Endothelial cell (in vitro differentiated cells): ENCODE results near the gene SPART. TPM values are rescaled to one million over a fixed set of nuclear protein-coding genes. Genes with fewer than 3 reads are reported as not detected.

Experiments used
- DNase-seq: peaks from one replicate; pipeline ENCODE4 v3.0.0; 2021; ENCODE audit warnings: low spot score
- H3K27ac Mint-ChIP-seq: one replicate; pipeline ENCODE4 v1.8.0; 2021; ENCODE audit warnings: mixed read lengths, inconsistent platforms; ENCODE audit not compliant: unreplicated experiment
- H3K27me3 Mint-ChIP-seq: one replicate; pipeline ENCODE4 v1.8.0; 2021; ENCODE audit warnings: mild to moderate bottlenecking, moderate library complexity, mixed read lengths, inconsistent platforms; ENCODE audit not compliant: unreplicated experiment
- H3K36me3 Mint-ChIP-seq: one replicate; pipeline ENCODE4 v1.8.0; 2021; ENCODE audit warnings: mild to moderate bottlenecking, low read depth, mixed read lengths, inconsistent platforms; ENCODE audit not compliant: unreplicated experiment
- H3K4me1 Mint-ChIP-seq: one replicate; pipeline ENCODE4 v1.8.0; 2021; ENCODE audit warnings: mild to moderate bottlenecking, mixed read lengths, inconsistent platforms; ENCODE audit not compliant: unreplicated experiment
- H3K4me3 Mint-ChIP-seq: one replicate; pipeline ENCODE4 v1.8.0; 2021; ENCODE audit warnings: mild to moderate bottlenecking, mixed read lengths, inconsistent platforms; ENCODE audit not compliant: unreplicated experiment
- H3K9me3 Mint-ChIP-seq: one replicate; pipeline ENCODE4 v1.8.0; 2021; ENCODE audit warnings: mixed read lengths, inconsistent platforms; ENCODE audit not compliant: unreplicated experiment
- total RNA-seq: library from RNA; stranded (reverse); fragmentation: NEBNext Ultra II Directional; extraction: Animal tissue kit (Norgen Biotek cat#: 25700); gene quantifications from one replicate; pipeline ENCODE4 v1.2.1, GENCODE V29; 2021; ENCODE audit not compliant: unreplicated experiment
- TF ChIP-seq, protein P1 (sequence below): fragments of 200-600 bp; sonication (generic); IDR thresholded peaks from one replicate; pipeline ENCODE4 v1.5.0; 2021; ENCODE audit warnings: antibody characterized with exemption; ENCODE audit not compliant: unreplicated experiment

The SPART gene
- total RNA-seq, 1 donor from 2014 or later = 32.6 TPM

DNA sequence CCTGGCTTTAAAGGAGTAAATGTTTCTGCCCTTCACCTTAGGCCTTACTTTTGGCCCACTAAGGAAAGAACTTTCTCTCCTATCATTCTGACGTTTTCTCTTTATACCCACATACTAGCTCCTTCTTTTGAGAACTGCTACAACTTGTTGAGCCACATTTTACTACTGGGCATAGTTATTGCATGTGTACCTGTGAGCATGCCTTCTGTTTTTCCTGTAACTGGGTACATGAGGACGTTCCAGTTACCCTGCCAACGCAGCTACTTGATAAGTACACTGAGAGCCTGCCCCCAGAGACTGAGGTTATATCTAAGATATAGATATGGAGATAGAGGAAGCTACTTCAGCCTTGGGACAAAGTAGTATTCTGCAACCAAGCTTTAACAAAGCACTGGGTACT lies 52.1 kb downstream of the SPART start:
- Mint-ChIP-seq H3K4me1 (no peaks in the 10 kb centered on the region), H3K27ac (no peak overlapping the region), H3K4me3 (no peak overlapping the region), H3K9me3 (no peaks in the 10 kb centered on the region), H3K27me3 (peaks cover 2% of the 10 kb centered on the region), H3K36me3 (no peaks in the 10 kb centered on the region)
- DNase-seq = no peak
- TF ChIP-seq, protein P1, sequence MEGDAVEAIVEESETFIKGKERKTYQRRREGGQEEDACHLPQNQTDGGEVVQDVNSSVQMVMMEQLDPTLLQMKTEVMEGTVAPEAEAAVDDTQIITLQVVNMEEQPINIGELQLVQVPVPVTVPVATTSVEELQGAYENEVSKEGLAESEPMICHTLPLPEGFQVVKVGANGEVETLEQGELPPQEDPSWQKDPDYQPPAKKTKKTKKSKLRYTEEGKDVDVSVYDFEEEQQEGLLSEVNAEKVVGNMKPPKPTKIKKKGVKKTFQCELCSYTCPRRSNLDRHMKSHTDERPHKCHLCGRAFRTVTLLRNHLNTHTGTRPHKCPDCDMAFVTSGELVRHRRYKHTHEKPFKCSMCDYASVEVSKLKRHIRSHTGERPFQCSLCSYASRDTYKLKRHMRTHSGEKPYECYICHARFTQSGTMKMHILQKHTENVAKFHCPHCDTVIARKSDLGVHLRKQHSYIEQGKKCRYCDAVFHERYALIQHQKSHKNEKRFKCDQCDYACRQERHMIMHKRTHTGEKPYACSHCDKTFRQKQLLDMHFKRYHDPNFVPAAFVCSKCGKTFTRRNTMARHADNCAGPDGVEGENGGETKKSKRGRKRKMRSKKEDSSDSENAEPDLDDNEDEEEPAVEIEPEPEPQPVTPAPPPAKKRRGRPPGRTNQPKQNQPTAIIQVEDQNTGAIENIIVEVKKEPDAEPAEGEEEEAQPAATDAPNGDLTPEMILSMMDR = no peak

DNA sequence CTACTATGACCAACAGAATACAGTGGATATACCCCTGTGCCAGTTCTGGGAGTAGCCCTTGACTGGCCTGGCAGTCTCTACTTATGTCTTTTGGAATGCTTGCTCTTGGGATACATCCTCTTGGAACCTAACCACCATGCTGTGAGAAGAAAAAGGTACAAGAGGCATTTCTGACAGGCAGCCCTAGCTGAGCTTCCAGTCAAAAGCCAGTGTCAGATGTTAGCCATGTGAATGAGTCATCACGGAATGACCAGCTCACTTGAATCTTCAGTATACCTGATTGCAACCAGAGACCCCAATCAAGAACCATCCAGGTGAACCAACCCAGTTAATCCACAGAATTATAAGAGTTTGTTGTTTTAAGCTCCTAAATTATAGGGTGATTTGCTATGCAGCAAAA lies 52.7 kb downstream of the SPART start:
- Mint-ChIP-seq H3K4me1 (no peaks in the 10 kb centered on the region), H3K27ac (no peak overlapping the region), H3K9me3 (no peaks in the 10 kb centered on the region), H3K36me3 (no peaks in the 10 kb centered on the region), H3K27me3 (peaks cover under 1% of the 10 kb centered on the region), H3K4me3 (no peak overlapping the region)
- TF ChIP-seq, protein P1 = no peak
- no peak for DNase-seq

DNA sequence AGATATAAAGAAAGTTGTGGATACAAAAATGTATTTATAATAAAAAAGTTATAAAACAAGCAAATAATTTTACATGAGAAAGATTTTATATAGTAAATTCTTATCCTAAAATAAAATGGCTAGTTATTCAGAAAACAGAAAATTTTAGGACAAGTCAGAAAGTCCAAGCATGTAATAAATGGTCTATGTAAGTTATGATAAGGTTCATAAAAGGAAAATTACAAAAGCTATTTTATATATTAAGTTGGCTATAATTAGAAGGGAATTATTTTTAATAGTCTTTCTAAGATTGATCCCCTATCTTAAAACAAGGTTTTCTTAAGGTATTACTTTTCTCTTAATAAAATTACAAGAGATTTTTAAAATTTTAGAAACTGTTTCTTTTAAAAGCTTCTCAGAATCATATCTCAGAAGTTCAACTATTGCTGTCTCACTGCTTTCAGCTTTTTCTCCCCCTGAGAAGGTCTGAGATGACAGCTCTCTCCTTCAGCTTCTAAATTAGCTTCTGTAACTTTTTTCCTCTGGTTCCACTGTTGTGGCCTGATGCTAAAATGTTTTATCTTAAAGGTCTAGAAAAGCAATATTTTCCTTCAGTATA lies 57.3 kb downstream of the SPART start:
- Mint-ChIP-seq H3K4me1 (peaks cover 3% of the 10 kb centered on the region), H3K9me3 (no peaks in the 10 kb centered on the region)

DNA sequence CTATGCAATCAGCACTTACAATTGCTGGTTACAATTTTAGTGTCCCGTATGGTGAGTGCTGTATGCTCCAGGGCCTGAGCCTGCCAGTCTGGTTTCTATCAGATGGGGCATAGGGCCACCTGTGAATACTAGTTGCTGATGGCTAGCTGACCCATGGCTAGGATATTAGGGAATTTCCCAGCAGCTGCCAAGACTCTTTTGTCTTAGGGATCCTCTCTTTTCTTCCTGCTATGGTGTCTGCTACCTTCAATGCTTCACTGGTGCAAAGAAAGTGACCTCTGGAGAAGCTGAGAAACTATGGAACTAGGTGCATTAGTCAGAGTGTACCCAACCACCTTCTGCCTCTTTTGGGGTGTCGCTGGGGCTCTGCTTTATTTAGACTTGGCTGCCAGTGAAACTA lies 60.2 kb downstream of the SPART start:
- DNase-seq = no peak
- Mint-ChIP-seq H3K4me1 (peaks cover 3% of the 10 kb centered on the region), H3K27me3 (peaks cover 5% of the 10 kb centered on the region), H3K36me3 (peaks cover 8% of the 10 kb centered on the region), H3K27ac (peak overlapping the region; percentile 26), H3K9me3 (no peaks in the 10 kb centered on the region), H3K4me3 (no peak overlapping the region)
- TF ChIP-seq, protein P1 = no peak

More for the DNA sequence above, 57.3 kb downstream of the SPART start:
- Mint-ChIP-seq H3K4me3 (no peak overlapping the region), H3K27ac (no peak overlapping the region), H3K27me3 (peaks cover 5% of the 10 kb centered on the region), H3K36me3 (peaks cover 8% of the 10 kb centered on the region)
- no peak for DNase-seq
- TF ChIP-seq, protein P1 = no peak

DNA sequence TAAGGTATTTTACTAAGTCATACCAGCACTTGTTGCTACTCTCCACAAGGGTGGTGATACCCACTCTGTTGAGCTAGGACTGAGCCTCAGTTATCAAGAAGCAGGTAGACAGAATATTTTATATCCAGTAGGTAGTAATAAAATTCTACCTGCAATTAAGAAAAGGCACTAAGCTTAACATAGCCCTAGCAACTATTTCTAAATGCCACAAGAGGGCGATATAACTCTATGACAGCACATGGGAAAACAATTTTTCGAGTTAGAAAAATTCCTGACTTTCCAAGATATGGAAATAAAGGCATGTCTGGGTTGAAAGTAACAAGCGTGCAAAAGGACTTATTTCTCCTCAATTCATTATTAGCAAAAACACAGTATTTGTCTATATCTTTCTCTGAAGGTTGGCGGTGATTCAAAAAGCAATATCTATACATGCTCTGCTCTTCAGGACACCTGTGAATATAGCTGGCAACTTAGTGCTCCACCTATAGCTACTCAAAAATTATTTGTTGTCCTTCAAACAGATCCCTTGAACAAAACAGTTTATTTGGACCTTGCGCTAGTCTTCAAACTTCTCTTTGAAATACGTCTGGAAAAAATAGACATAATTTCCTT lies 63.3 kb downstream of the SPART start:
- Mint-ChIP-seq H3K4me3 (no peak overlapping the region), H3K4me1 (peaks cover 3% of the 10 kb centered on the region), H3K36me3 (peaks cover 8% of the 10 kb centered on the region), H3K27me3 (peaks cover 4% of the 10 kb centered on the region), H3K9me3 (no peaks in the 10 kb centered on the region), H3K27ac (no peak overlapping the region)
- DNase-seq = no peak
- TF ChIP-seq, protein P1 = peak; percentile 83
